MM.1S (cell line): ENCODE data around the gene CHD2.

Experiments
- CTCF ChIP-seq: fragments of 300-600 bp; sonication (generic); IDR thresholded peaks from 2 replicates; pipeline ENCODE4 v1.5.1; 2016; ENCODE audit warnings: antibody characterized with exemption, low read length, mixed read lengths
- EZH2 ChIP-seq: fragments of 300-600 bp; sonication (generic); optimal IDR thresholded peaks from 2 replicates; pipeline ENCODE3; 2017; ENCODE audit warnings: low read depth, mild to moderate bottlenecking, antibody characterized with exemption, low read length, mixed read lengths
- EZH2phosphoT487 ChIP-seq: fragments of 300-600 bp; sonication (generic); IDR thresholded peaks from 2 replicates; pipeline ENCODE4 v1.6.1; 2018; ENCODE audit warnings: antibody characterized with exemption, low read length

- TF ChIP-seq CTCF (no peak), EZH2 (no peak), EZH2phosphoT487 (no peak)
Observed at GRCh38 chr15:93048759-93049161, 148.6 kb downstream of the CHD2 start.
